Left lung (tissue), 10 donors: ENCODE results near the gene RWDD2A. TPM values are rescaled to one million over a fixed set of nuclear protein-coding genes. Genes with fewer than 3 reads are reported as not detected.
"Not testable (repeated sequence)": the region's sequence is repeated elsewhere in the genome, so short reads cannot be mapped to it uniquely, and the experiment has no call there.

Experiments
- ATAC-seq: fragments of 200-7000 bp; cut with Tn5 transposase; one replicate; pipeline ENCODE4 v1.9.1; 2020; ENCODE audit warnings: moderate library complexity
- DNase-seq, 4 donors: peaks; one replicate each; pipeline ENCODE4 v3.0.0-alpha.2; 2013 to 2020
- H3K27ac ChIP-seq, 2 donors: fragments of 200-600 bp; sonication (generic) in 1 of 2; one replicate each; pipeline versions ENCODE4 v1.5.0 to v1.8.0; 2020 to 2021
- H3K27me3 ChIP-seq, 2 donors: fragments of 200-600 bp; sonication (generic) in 1 of 2; one replicate each; pipeline versions ENCODE4 v1.5.0 to v1.8.0; 2020 to 2021
- H3K36me3 ChIP-seq, 2 donors: fragments of 200-600 bp; sonication (generic) in 1 of 2; one replicate each; pipeline versions ENCODE4 v1.5.0 to v1.8.0; 2020 to 2021
- H3K4me1 ChIP-seq, 2 donors: fragments of 200-600 bp; one replicate each; pipeline ENCODE4 v1.8.0; 2021
- H3K4me3 ChIP-seq, 2 donors: fragments of 200-600 bp; sonication (generic) in 1 of 2; one replicate each; pipeline versions ENCODE4 v1.5.0 to v1.8.0; 2020 to 2021; ENCODE audit warnings: mild to moderate bottlenecking in 1 of 2
- H3K9me3 ChIP-seq, 2 donors: fragments of 200-600 bp; sonication (generic) in 1 of 2; one replicate each; pipeline versions ENCODE4 v1.5.0 to v1.8.0; 2020 to 2021
- CTCF ChIP-seq, 2 donors: fragments of 200-600 bp; sonication (generic) in 1 of 2; IDR thresholded peaks; one replicate each; pipeline versions ENCODE4 v1.5.0 to v1.8.0; 2021; ENCODE audit warnings: antibody characterized with exemption in 2 of 2
- intact Hi-C, 2 donors: fragments of 100-400 bp; cut with DNase I; formaldehyde crosslinking; loops; one replicate each; pipeline versions ENCODE4 v1.11.2 to v1.14.2; 2022
- polyA plus RNA-seq, 6 donors: library from polyadenylated mRNA; unstranded; fragments of 120-200 nt; gene quantifications; one replicate each; pipeline ENCODE4 v1.2.1, GENCODE V29; 2013; ENCODE audit not compliant: insufficient read length in 6 of 6
- total RNA-seq, 2 donors: library from RNA; stranded (reverse); fragmentation: NEBNext Ultra II Directional; extraction: Animal tissue kit (Norgen Biotek cat#: 25700); gene quantifications; one replicate each; pipeline ENCODE4 v1.2.1, GENCODE V29; 2021
- donor health status: DM: no; HTN: yes; CAD: no.
- donor health status: DM: no; HTN: no; CAD: no.

The RWDD2A gene
- total and polyA plus RNA-seq, 8 donors = 2.5 to 5.9 (median 5.0) TPM

GRCh38 chr6:83185096-83185495 lies 8.1 kb upstream of the RWDD2A start:
- Histone ChIP-seq H3K9me3 (no peaks in the 10 kb centered on the region), H3K36me3 (peaks cover 0 to 72% of the 10 kb centered on the region in 2 donors), H3K4me1 (no peaks in the 10 kb centered on the region), H3K4me3 (no peak overlapping the region), H3K27ac (no peak overlapping the region), H3K27me3 (no peaks in the 10 kb centered on the region)
- ATAC-seq (no peak), DNase-seq (no peak)
- intact Hi-C loops = no loop called here
- TF ChIP-seq CTCF (IDR thresholded peaks at IDR 0.05) = no peak

- no peak for ATAC-seq
- H3K4me1 ChIP-seq = peaks cover 0 to 21% of the 10 kb centered on the region in 2 donors
- no peak overlapping the region for H3K4me3 ChIP-seq
- no peaks in the 10 kb centered on the region for H3K27me3 ChIP-seq
- no peak for TF ChIP-seq CTCF (IDR thresholded peaks at IDR 0.05)
- H3K9me3 ChIP-seq = no peaks in the 10 kb centered on the region
- peaks cover 0 to 45% of the 10 kb centered on the region in 2 donors for H3K36me3 ChIP-seq
- intact Hi-C loops = no loop called here
- H3K27ac ChIP-seq = no peak overlapping the region
- DNase-seq = no peak
Measured at GRCh38 chr6:83188501-83188900, 4.7 kb upstream of the RWDD2A start.

GRCh38 chr6:83190626-83191025 lies 2.5 kb upstream of the RWDD2A start:
- Histone ChIP-seq H3K27me3 (peaks cover 0 to 8% of the 10 kb centered on the region in 2 donors), H3K36me3 (peaks cover 0 to 25% of the 10 kb centered on the region in 2 donors), H3K27ac (no peak overlapping the region), H3K4me3 (no peak overlapping the region), H3K4me1 (peaks cover 0 to 28% of the 10 kb centered on the region in 2 donors), H3K9me3 (no peaks in the 10 kb centered on the region)
- DNase-seq (peak in 2 of 4 donors; percentile 74 to 86), ATAC-seq (no peak)
- intact Hi-C loops = no loop called here
- no peak for TF ChIP-seq CTCF (IDR thresholded peaks at IDR 0.05)

GRCh38 chr6:83191974-83192373 lies 1.2 kb upstream of the RWDD2A start:
- peak overlapping the region in 1 of 2 donors; percentile 92 for H3K27ac ChIP-seq
- H3K9me3 ChIP-seq, ATAC-seq, intact Hi-C loops, H3K27me3 ChIP-seq: not testable (repeated sequence)
- peaks cover 0 to 28% of the 10 kb centered on the region in 2 donors for H3K4me1 ChIP-seq
- H3K36me3 ChIP-seq = peaks cover 0 to 11% of the 10 kb centered on the region in 2 donors
- peak in 1 of 4 donors; percentile 59 for DNase-seq
- H3K4me3 ChIP-seq = peak overlapping the region; percentile 88 to 95

- DNase-seq = no peak
- intact Hi-C loops = no loop called here
Measured at GRCh38 chr6:83192456-83192855, 701 bp upstream of the RWDD2A start.

More at GRCh38 chr6:83192456-83192855, 701 bp upstream of the RWDD2A start:
- peaks cover 0 to 8% of the 10 kb centered on the region in 2 donors for H3K27me3 ChIP-seq
- H3K9me3 ChIP-seq = no peaks in the 10 kb centered on the region
- no peak for TF ChIP-seq CTCF (IDR thresholded peaks at IDR 0.05)
- ATAC-seq = no peak
- peaks cover 0 to 28% of the 10 kb centered on the region in 2 donors for H3K4me1 ChIP-seq
- peak overlapping the region; percentile 88 to 95 for H3K4me3 ChIP-seq
- H3K27ac ChIP-seq = peak overlapping the region; percentile 81 to 92
- H3K36me3 ChIP-seq = peaks cover 0 to 9% of the 10 kb centered on the region in 2 donors
